Measurements from ENCODE around the gene BUB1B.

The BUB1B gene

DNA sequence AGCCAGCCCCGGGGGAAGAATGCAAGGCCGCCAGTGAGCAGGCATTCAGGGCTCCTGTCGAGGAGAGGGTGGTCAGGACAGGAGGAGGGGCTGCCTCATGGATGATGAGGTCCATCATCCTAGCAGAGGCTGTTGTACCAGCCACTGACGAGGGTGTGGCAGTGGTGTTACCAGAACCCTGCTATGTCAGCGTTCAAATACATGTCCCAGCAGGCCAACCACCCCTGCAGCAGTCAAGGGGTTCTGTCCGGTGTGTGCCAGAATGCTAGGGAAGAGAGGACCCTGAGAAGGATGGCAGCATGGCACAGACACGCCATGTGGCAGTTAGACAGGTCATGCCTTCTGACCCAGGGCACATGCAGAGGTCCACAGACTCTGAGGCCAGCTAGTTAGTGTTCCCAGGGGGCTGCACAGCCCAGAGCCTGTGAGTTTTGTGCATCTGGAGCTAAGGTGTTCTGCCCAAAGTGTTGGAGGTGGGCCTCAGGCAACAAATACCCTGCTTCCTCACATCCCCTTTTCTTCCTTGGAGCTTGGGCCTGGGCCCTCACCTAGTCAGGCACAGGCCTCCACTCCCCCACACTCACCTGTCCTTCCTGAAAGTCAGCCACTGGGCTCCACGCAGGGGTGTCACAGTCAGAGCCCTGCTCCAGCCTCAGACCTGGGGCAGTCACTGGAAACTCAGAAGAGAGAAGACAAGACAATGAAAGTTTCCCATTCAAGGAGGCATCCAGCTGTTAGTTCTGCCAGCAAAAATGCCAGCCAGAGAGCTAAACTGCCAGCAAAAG, 85.8 kb downstream of the BUB1B start:
- Histone ChIP-seq H3K4me1 (ENCODE audit: insufficient read depth, poor library complexity, severe bottlenecking) (peaks cover 47% of the 10 kb centered on the region), H3K9me3 (ENCODE audit: severe bottlenecking) (no peaks in the 10 kb centered on the region), H3K27ac (ENCODE audit: poor library complexity, severe bottlenecking) (no peak overlapping the region), H3K36me3 (ENCODE audit: low read depth) (no peaks in the 10 kb centered on the region), H3K4me3 (ENCODE audit: severe bottlenecking) (no peak overlapping the region), H3K27me3 (ENCODE audit: insufficient read depth, poor library complexity, severe bottlenecking) (no peaks in the 10 kb centered on the region)
- DNase-seq (ENCODE audit: low spot score) = peak; percentile 65
- ATAC-seq (ENCODE audit: low read depth) = no peak
- TF ChIP-seq, protein P1, sequence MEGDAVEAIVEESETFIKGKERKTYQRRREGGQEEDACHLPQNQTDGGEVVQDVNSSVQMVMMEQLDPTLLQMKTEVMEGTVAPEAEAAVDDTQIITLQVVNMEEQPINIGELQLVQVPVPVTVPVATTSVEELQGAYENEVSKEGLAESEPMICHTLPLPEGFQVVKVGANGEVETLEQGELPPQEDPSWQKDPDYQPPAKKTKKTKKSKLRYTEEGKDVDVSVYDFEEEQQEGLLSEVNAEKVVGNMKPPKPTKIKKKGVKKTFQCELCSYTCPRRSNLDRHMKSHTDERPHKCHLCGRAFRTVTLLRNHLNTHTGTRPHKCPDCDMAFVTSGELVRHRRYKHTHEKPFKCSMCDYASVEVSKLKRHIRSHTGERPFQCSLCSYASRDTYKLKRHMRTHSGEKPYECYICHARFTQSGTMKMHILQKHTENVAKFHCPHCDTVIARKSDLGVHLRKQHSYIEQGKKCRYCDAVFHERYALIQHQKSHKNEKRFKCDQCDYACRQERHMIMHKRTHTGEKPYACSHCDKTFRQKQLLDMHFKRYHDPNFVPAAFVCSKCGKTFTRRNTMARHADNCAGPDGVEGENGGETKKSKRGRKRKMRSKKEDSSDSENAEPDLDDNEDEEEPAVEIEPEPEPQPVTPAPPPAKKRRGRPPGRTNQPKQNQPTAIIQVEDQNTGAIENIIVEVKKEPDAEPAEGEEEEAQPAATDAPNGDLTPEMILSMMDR (IDR thresholded peaks at IDR 0.05; ENCODE audit: poor library complexity, severe bottlenecking) = no peak

DNA sequence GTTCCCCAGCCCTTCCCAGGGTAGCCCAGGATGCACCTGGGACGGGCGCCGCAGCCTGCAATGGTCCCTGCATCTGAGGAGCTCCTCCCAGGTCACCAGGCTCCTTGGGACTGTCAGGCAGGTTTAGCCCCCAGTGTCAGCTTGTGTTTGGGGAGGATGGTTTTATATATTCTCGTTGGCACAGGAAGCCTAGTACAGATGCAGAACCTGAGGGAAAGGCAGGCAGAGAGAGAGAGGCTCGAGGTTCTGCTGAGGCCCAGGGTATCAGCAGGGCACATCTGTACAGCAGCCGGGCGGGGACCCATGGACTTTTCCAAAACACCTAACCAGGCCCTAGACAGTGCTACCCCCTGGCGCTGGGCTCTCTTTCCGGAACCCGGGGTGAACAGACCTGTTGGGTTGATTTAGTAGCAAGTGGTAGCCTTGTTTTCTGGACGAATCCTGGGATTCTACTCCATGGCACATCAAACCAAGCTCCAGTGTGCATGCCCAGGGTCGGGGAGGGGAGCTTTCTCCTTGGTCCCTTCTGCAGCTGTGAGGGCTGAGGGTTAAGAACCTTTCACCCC, 86.6 kb downstream of the BUB1B start:
- Histone ChIP-seq H3K4me3 (ENCODE audit: severe bottlenecking) (no peak overlapping the region), H3K9me3 (ENCODE audit: severe bottlenecking) (no peaks in the 10 kb centered on the region), H3K27me3 (ENCODE audit: insufficient read depth, poor library complexity, severe bottlenecking) (no peaks in the 10 kb centered on the region), H3K36me3 (ENCODE audit: low read depth) (no peaks in the 10 kb centered on the region), H3K27ac (ENCODE audit: poor library complexity, severe bottlenecking) (no peak overlapping the region), H3K4me1 (ENCODE audit: insufficient read depth, poor library complexity, severe bottlenecking) (peaks cover 46% of the 10 kb centered on the region)
- peak; percentile 68 for DNase-seq (ENCODE audit: low spot score)
- ATAC-seq (ENCODE audit: low read depth) = no peak
- TF ChIP-seq, protein P1 (IDR thresholded peaks at IDR 0.05; ENCODE audit: poor library complexity, severe bottlenecking) = no peak

DNA sequence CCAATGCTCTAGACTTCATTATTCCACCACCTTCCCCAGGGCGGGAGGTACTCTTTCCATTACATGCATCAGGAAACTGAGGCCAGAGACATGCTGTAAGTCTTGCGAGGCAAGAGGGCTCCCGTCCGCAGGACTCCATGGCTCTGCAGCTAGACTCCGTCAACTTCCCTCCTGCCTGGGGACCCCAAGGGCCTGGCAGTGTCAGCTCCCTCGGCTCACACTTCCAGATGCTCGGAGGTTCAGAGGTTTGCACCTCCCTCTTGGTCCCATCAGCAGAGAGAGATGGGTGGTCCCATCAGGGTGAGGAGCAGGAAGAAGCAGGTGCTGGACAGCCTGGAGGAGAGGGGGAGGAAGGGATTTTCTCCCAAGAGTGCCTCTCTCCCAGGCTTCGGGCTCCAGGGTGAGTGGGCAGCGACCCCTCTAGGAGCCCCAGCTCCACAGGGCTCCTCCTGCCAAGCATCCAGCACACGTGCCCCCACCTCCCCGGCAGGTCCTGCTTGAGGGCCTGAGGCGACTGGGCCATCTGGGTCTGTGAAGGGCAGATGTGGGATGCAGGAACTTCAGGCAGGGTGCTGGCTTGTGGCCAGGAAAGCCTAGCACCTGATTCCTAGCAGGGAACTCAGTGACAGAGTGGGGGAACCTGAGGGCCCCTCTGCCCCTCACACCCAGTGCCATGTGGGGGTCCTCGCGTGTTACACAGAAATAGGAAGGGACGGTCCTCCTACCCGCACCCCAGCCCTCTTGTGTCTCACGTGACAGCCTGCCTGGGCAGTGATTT, 87.3 kb downstream of the BUB1B start:
- H3K4me3 ChIP-seq (ENCODE audit: severe bottlenecking) = no peak overlapping the region
- peaks cover 42% of the 10 kb centered on the region for H3K4me1 ChIP-seq (ENCODE audit: insufficient read depth, poor library complexity, severe bottlenecking)
- H3K36me3 ChIP-seq (ENCODE audit: low read depth) = no peaks in the 10 kb centered on the region
- no peak overlapping the region for H3K27ac ChIP-seq (ENCODE audit: poor library complexity, severe bottlenecking)
- no peaks in the 10 kb centered on the region for H3K9me3 ChIP-seq (ENCODE audit: severe bottlenecking)
- peak; percentile 68 for DNase-seq (ENCODE audit: low spot score)
- ATAC-seq (ENCODE audit: low read depth) = no peak
- no peaks in the 10 kb centered on the region for H3K27me3 ChIP-seq (ENCODE audit: insufficient read depth, poor library complexity, severe bottlenecking)
- TF ChIP-seq, protein P1 (IDR thresholded peaks at IDR 0.05; ENCODE audit: poor library complexity, severe bottlenecking) = no peak

DNA sequence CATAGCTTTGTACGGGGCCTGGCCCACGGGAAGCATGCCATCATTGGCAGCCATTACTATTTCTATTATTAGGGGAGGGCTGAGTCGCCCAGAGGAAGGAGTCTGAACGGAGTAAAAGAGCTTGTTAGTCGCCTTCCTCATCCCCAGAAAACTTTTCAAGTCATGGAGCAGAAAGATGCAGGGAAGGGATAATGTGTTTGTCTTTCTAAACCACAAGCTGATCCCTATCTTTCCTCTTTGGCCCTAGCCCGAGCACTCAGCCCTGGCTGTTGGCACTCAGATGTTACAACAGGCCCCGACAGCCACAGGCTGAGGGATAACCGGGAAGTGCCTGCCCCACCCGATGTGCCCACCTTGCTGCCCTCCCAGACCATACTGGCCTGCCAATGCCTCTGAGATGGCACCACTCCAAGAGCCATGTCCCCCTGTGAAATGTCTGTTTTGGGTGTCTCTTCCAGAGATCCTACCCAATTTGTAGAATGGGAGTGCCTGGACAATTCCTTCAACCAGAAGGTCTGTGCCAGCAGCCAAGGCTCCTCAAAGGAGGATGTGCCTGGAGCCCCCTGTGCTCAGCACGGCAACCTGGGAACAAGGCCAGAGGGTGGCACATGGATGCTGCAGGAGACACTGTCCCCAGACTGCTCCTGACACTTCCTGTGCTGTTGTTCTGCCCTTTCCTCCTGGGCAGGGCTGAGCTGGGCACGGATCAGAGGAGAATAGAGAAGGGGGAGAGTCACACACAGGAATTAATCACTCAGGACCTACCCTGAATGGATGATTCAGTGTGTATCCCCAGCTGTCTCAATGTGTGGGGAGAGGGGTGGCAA, 88.8 kb downstream of the BUB1B start:
- TF ChIP-seq, protein P1 (IDR thresholded peaks at IDR 0.05; ENCODE audit: poor library complexity, severe bottlenecking) = no peak
- ATAC-seq (ENCODE audit: low read depth) (peak; percentile 46), DNase-seq (ENCODE audit: low spot score) (peak; percentile 72)
- Histone ChIP-seq H3K4me1 (ENCODE audit: insufficient read depth, poor library complexity, severe bottlenecking) (peaks cover 35% of the 10 kb centered on the region), H3K36me3 (ENCODE audit: low read depth) (no peaks in the 10 kb centered on the region; the same call in 1 of the 2 replicates), H3K9me3 (ENCODE audit: severe bottlenecking) (no peaks in the 10 kb centered on the region), H3K4me3 (ENCODE audit: severe bottlenecking) (no peak overlapping the region), H3K27ac (ENCODE audit: poor library complexity, severe bottlenecking) (peak overlapping the region; percentile 21), H3K27me3 (ENCODE audit: insufficient read depth, poor library complexity, severe bottlenecking) (no peaks in the 10 kb centered on the region)

Data from RWPE2 (cell line).